ENCODE measurements around the gene FUS. TPM values are rescaled to one million over a fixed set of nuclear protein-coding genes. Genes with fewer than 3 reads are reported as not detected.
"Not testable (repeated sequence)": the region's sequence is repeated elsewhere in the genome, so short reads cannot be mapped to it uniquely, and the experiment has no call there.

The FUS gene
- total RNA-seq, 1 experiment from 2014 or later = 629 TPM

DNA sequence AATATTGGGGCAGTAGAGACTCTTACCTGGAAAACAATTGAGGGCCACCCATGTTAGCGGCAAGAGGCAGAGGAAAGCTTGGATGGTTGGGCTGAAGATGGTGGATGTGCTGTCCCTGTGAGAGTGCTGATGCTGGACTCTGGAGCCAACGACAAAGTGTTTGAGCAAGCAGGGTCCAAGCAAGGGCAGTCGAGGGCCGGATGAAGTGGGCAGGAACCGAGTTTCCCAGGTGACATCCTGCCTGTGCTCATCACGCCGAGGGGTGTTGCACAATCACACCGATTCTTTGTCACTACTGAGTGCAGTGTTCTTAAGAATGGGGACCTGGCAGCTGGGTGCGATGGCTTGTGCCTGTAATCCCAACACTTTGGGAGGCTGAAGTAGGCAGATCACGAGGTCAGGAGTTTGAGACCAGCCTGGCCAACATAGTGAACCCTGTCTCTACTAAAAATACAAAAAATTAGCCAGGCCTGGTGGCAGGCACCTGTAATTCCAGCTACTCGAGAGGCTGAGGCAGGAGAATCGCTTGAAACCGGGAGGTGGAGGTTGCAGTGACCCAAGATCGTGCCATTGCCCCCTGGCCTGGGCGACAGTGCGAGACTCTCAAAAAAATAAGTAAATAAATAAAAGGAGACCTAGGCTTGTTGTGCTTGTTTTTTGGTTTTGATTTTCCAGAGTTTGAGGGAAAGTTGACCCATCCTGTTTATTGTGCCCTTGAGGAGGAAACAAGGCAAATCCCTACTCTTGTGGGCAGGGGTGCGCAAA lies 16.6 kb downstream of the FUS start:
- H3K9me3 Mint-ChIP-seq (ENCODE audit: low read depth, unreplicated experiment) = no peaks in the 10 kb centered on the region
- DNase-seq = no peak
- no peaks in the 10 kb centered on the region for H3K27me3 Mint-ChIP-seq (ENCODE audit: unreplicated experiment)
- peak overlapping the region; percentile 10 for H3K27ac Mint-ChIP-seq (ENCODE audit: unreplicated experiment)
- BruUV-seq (replicated peaks) = no TSS peak
- intact Hi-C loops (cut with micrococcal nuclease; ENCODE audit: unreplicated experiment) = no loop called here
- peaks cover 22% of the 10 kb centered on the region for H3K4me1 Mint-ChIP-seq (ENCODE audit: low read depth, unreplicated experiment)
- H3K36me3 Mint-ChIP-seq (ENCODE audit: insufficient read depth, unreplicated experiment) = peaks cover 90% of the 10 kb centered on the region
- CTCF ChIA-PET = no interaction called here
- no peak overlapping the region for H3K4me3 Mint-ChIP-seq (ENCODE audit: low read depth, unreplicated experiment)
- TF ChIP-seq, protein P1, sequence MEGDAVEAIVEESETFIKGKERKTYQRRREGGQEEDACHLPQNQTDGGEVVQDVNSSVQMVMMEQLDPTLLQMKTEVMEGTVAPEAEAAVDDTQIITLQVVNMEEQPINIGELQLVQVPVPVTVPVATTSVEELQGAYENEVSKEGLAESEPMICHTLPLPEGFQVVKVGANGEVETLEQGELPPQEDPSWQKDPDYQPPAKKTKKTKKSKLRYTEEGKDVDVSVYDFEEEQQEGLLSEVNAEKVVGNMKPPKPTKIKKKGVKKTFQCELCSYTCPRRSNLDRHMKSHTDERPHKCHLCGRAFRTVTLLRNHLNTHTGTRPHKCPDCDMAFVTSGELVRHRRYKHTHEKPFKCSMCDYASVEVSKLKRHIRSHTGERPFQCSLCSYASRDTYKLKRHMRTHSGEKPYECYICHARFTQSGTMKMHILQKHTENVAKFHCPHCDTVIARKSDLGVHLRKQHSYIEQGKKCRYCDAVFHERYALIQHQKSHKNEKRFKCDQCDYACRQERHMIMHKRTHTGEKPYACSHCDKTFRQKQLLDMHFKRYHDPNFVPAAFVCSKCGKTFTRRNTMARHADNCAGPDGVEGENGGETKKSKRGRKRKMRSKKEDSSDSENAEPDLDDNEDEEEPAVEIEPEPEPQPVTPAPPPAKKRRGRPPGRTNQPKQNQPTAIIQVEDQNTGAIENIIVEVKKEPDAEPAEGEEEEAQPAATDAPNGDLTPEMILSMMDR (IDR thresholded peaks at IDR 0.05; ENCODE audit: unreplicated experiment) = no peak

DNA sequence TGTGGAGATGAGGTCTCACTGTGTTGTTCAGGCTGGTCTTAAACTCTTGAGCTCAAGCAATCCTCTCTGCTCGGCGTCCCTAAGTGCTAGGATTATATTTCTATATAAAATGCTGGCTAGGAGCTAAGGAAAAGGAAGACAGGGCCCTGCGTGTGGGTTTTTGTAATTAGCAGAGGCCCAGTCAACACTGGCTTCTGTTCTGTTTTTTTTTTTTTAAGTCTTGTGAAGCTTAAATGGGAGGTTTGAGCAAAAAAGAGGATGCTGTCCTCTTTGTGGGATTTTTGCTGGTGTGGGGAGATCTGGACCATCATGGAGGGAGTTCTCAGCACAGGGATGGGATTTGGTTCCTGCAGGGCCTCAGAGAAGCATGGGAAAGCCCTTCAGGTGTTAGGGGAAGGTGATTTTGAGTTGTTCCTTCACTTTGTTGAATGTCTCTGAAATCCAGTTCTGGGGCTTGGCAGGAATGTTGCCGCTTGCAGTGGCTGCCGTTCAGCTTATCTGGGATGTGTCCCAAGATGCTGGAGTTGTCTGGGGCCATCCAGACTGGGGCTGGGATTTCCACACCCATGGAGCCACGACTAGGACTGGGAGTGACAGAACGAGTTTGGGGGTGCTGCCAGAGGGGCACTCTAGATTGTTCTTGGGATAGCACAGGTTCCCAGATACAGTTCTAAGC lies 18.4 kb downstream of the FUS start:
- H3K36me3 Mint-ChIP-seq (ENCODE audit: insufficient read depth, unreplicated experiment) = peaks cover 90% of the 10 kb centered on the region
- TF ChIP-seq, protein P1 (IDR thresholded peaks at IDR 0.05; ENCODE audit: unreplicated experiment) = no peak
- CTCF ChIA-PET = interaction anchor here (0.6 kb wide), 1 partner anchor 34 kb away, joined by 8 read pairs; no protein-coding TSS in a partner anchor
- peaks cover 5% of the 10 kb centered on the region for H3K27me3 Mint-ChIP-seq (ENCODE audit: unreplicated experiment)
- intact Hi-C loops (cut with micrococcal nuclease; ENCODE audit: unreplicated experiment) = no loop called here
- H3K9me3 Mint-ChIP-seq (ENCODE audit: low read depth, unreplicated experiment) = no peaks in the 10 kb centered on the region
- H3K4me3 Mint-ChIP-seq (ENCODE audit: low read depth, unreplicated experiment) = no peak overlapping the region
- no TSS peak for BruUV-seq (replicated peaks)
- H3K4me1 Mint-ChIP-seq (ENCODE audit: low read depth, unreplicated experiment) = peaks cover 26% of the 10 kb centered on the region
- no peak for DNase-seq
- H3K27ac Mint-ChIP-seq (ENCODE audit: unreplicated experiment) = no peak overlapping the region

DNA sequence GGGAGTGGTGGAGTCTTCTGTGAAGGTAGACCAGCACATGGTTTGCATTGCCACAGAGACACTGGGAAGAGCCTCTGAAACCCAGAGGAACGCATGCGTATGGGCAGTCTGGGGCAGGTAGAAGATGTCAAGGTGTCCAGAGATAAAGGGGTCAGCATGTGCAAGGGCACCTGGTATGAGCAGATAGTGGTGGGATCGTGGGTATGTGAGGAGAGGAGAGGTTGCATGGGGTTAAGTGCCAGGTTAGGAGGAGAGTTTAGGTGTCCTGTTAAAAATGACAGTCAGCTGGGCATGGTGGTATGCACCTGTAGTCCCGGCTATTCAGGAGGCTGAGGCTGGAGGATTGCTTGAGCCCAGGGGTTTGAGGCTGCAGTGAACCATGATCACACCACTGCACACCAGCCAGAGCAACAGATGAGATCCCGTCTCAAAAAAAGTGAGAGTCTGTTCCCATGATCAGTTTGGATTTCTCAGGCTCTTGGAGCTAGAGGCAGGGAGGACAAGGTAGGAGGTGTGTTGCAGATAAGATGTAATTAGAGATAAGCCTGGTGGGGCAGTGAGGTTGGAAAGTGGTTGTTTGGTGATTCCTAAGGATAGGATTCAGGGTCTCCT lies 19.6 kb downstream of the FUS start:
- BruUV-seq (replicated peaks) = no TSS peak
- intact Hi-C loops (cut with micrococcal nuclease; ENCODE audit: unreplicated experiment) = loop anchor here (5.0 kb wide), 2 partner anchors 133 to 243 kb away; partner anchors contain the start of gene ZNF843
- Mint-ChIP-seq H3K36me3 (ENCODE audit: insufficient read depth, unreplicated experiment) (peaks cover 81% of the 10 kb centered on the region), H3K9me3 (ENCODE audit: low read depth, unreplicated experiment) (no peaks in the 10 kb centered on the region), H3K27ac (ENCODE audit: unreplicated experiment) (peak overlapping the region; percentile 10), H3K4me3 (ENCODE audit: low read depth, unreplicated experiment) (no peak overlapping the region), H3K27me3 (ENCODE audit: unreplicated experiment) (peaks cover 12% of the 10 kb centered on the region), H3K4me1 (ENCODE audit: low read depth, unreplicated experiment) (peaks cover 26% of the 10 kb centered on the region)
- TF ChIP-seq, protein P1 (IDR thresholded peaks at IDR 0.05; ENCODE audit: unreplicated experiment) = no peak
- DNase-seq = no peak
- CTCF ChIA-PET = interaction anchor here (0.7 kb wide), 1 partner anchor 201 kb away, joined by 3 read pairs; no protein-coding TSS in a partner anchor

DNA sequence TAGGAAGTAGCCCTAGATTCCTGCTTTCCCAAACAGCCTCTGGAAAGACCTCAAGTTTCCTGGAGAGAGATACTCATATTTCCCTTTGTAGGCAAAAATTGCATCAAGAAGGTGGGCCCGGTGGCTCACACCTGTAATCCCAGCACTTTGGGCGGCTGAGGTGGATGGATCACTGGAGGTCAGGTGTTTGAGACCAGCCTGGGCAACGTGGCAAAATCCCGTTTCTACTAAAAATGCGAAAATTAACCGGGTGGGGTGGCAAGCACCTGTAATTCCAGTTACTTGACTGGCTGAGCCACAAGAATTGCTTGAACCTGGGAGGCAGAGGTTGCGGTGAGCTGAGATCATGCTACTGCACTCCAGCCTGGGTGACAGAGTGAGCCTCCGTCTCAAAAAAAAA lies 20.2 kb downstream of the FUS start:
- CTCF ChIA-PET = interaction anchor here (1.2 kb wide), 1 partner anchor 244 kb away, joined by 3 read pairs; no protein-coding TSS in a partner anchor
- H3K27ac Mint-ChIP-seq (ENCODE audit: unreplicated experiment); DNase-seq; H3K9me3 Mint-ChIP-seq (ENCODE audit: low read depth, unreplicated experiment); BruUV-seq (replicated peaks); H3K4me3 Mint-ChIP-seq (ENCODE audit: low read depth, unreplicated experiment): not testable (repeated sequence)
- H3K36me3 Mint-ChIP-seq (ENCODE audit: insufficient read depth, unreplicated experiment) = peaks cover 75% of the 10 kb centered on the region
- intact Hi-C loops (cut with micrococcal nuclease; ENCODE audit: unreplicated experiment) = loop anchor here (5.0 kb wide), 2 partner anchors 132 to 242 kb away; partner anchors contain the start of gene ZNF843
- peaks cover 26% of the 10 kb centered on the region for H3K4me1 Mint-ChIP-seq (ENCODE audit: low read depth, unreplicated experiment)
- peaks cover 18% of the 10 kb centered on the region for H3K27me3 Mint-ChIP-seq (ENCODE audit: unreplicated experiment)

Measured in Calu3 (cell line).